NCI-H446 (cell line): ENCODE results near the gene CFAP69.
A peak's percentile ranks its signal among the peaks of the same experiment; 100 is the strongest.
"Not testable (repeated sequence)": the region's sequence is repeated elsewhere in the genome, so short reads cannot be mapped to it uniquely, and the experiment has no call there.

Experiments used
- DNase-seq, 2 experiments: peaks; one replicate each; lab custom pipeline; 2025; lab: John Stamatoyannopoulos, UW

Gene CFAP69

GRCh38 chr7:90337106-90337505 lies 92.1 kb downstream of the CFAP69 start:
- no peak for DNase-seq

GRCh38 chr7:90345016-90345415 lies 100.0 kb downstream of the CFAP69 start:
- no peak for DNase-seq

GRCh38 chr7:90345595-90346335 lies 100.8 kb downstream of the CFAP69 start:
- DNase-seq, result no peak

- DNase-seq, result peak; percentile 88 to 93
Measured at GRCh38 chr7:90346336-90347125, 101.6 kb downstream of the CFAP69 start, which contains the start of gene GTPBP10. Gene GTPBP10 (plus strand): TSS chr7:90346716. CDS start chr7:90346742, 26 bp downstream.

GRCh38 chr7:90347759-90348158 lies 102.8 kb downstream of the CFAP69 start:
- DNase-seq, result no peak

- no peak for DNase-seq
Measured at GRCh38 chr7:90349305-90349704, 104.3 kb downstream of the CFAP69 start.

- not testable (repeated sequence) for DNase-seq
Measured at GRCh38 chr7:90350032-90350431, 105.1 kb downstream of the CFAP69 start.

GRCh38 chr7:90351987-90352386 lies 107.0 kb downstream of the CFAP69 start:
- DNase-seq, result no peak
